Measurements from ENCODE around the gene SRSF10.
"Not testable (repeated sequence)": the region's sequence is repeated elsewhere in the genome, so short reads cannot be mapped to it uniquely, and the experiment has no call there.

DNA sequence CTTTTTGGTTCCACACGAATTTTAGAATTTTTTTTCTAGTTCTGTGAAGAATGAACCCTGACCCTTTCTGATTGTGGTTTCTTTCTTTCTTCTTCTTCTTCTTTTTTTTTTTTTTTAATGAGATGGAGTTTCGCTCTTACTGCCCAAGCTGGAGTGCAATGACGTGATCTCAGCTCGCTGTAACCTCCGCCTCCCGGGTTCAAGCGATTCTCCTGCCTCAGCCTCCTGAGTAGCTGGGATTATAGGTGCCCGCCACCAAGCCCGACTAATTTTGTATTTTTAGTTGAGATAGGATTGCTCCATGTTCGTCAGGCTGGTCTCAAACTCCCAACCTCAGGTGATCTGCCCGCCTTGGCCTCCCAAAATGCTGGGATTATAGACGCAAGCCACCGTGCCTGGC, 11.9 kb upstream of the SRSF10 start:
- TF ChIP-seq CTCF (IDR thresholded peaks at IDR 0.05; ENCODE audit: low read depth, low read length, poor library complexity, severe bottlenecking); EZH2phosphoT487 (IDR thresholded peaks at IDR 0.05; ENCODE audit: borderline replicate concordance, low read length): not testable (repeated sequence)
